ENCODE data around the gene ARG2.
A peak's percentile ranks its signal among the peaks of the same experiment; 100 is the strongest.
"Not testable (repeated sequence)": the region's sequence is repeated elsewhere in the genome, so short reads cannot be mapped to it uniquely, and the experiment has no call there.

The ARG2 gene

GRCh38 chr14:67586369-67586768 lies 33.4 kb upstream of the ARG2 start:
- no peak for DNase-seq (ENCODE audit: low read depth)

- DNase-seq (ENCODE audit: low read depth): no peak
Observed at GRCh38 chr14:67589204-67589770, 30.4 kb upstream of the ARG2 start.

GRCh38 chr14:67593650-67594049 lies 26.1 kb upstream of the ARG2 start:
- not testable (repeated sequence) for DNase-seq (ENCODE audit: low read depth)

GRCh38 chr14:67595392-67595791 lies 24.3 kb upstream of the ARG2 start:
- no peak for DNase-seq (ENCODE audit: low read depth)

- peak; percentile 79 for DNase-seq (ENCODE audit: low read depth)
Observed at GRCh38 chr14:67599698-67600561, 19.8 kb upstream of the ARG2 start, which contains the start of gene PIGH. PIGH (minus strand) TSS chr14:67600268; CDS start chr14:67600203, 65 bp downstream.

GRCh38 chr14:67600562-67600974 lies 19.2 kb upstream of the ARG2 start:
- not testable (repeated sequence) for DNase-seq (ENCODE audit: low read depth)

- DNase-seq (ENCODE audit: low read depth): no peak
Observed at GRCh38 chr14:67602076-67602475, 17.6 kb upstream of the ARG2 start.

- no peak for DNase-seq (ENCODE audit: low read depth)
Observed at GRCh38 chr14:67602995-67603545, 16.6 kb upstream of the ARG2 start.

GRCh38 chr14:67607646-67608045 lies 12.1 kb upstream of the ARG2 start:
- DNase-seq (ENCODE audit: low read depth): no peak

GRCh38 chr14:67609642-67610310 lies 9.9 kb upstream of the ARG2 start:
- no peak for DNase-seq (ENCODE audit: low read depth)

GRCh38 chr14:67610491-67610890 lies 9.2 kb upstream of the ARG2 start:
- DNase-seq (ENCODE audit: low read depth): no peak

GRCh38 chr14:67618617-67619063 lies 1.1 kb upstream of the ARG2 start:
- DNase-seq (ENCODE audit: low read depth): peak; percentile 73

- DNase-seq (ENCODE audit: low read depth): no peak
Observed at GRCh38 chr14:67620217-67620785, 581 bp downstream of the ARG2 start.

- peak; percentile 27 for DNase-seq (ENCODE audit: low read depth)
Observed at GRCh38 chr14:67622675-67623074, 3.0 kb downstream of the ARG2 start.

- peak; percentile 37 for DNase-seq (ENCODE audit: low read depth)
Observed at GRCh38 chr14:67623114-67623513, 3.4 kb downstream of the ARG2 start.

GRCh38 chr14:67626131-67626530 lies 6.4 kb downstream of the ARG2 start:
- not testable (repeated sequence) for DNase-seq (ENCODE audit: low read depth)

- no peak for DNase-seq (ENCODE audit: low read depth)
Observed at GRCh38 chr14:67627519-67627918, 7.8 kb downstream of the ARG2 start.

GRCh38 chr14:67630186-67630585 lies 10.5 kb downstream of the ARG2 start:
- DNase-seq (ENCODE audit: low read depth): no peak

GRCh38 chr14:67630938-67631337 lies 11.2 kb downstream of the ARG2 start:
- DNase-seq (ENCODE audit: low read depth): no peak

- DNase-seq (ENCODE audit: low read depth): no peak
Observed at GRCh38 chr14:67633451-67634147, 13.9 kb downstream of the ARG2 start.

- no peak for DNase-seq (ENCODE audit: low read depth)
Observed at GRCh38 chr14:67636361-67636919, 16.7 kb downstream of the ARG2 start.

All from fibroblast of gingiva (primary cell).